ENCODE data around the gene PCK1. TPM values are rescaled to one million over a fixed set of nuclear protein-coding genes. Genes with fewer than 3 reads are reported as not detected.

Gene PCK1
- total RNA-seq, 1 donor from 2014 or later = 51.4 TPM

DNA sequence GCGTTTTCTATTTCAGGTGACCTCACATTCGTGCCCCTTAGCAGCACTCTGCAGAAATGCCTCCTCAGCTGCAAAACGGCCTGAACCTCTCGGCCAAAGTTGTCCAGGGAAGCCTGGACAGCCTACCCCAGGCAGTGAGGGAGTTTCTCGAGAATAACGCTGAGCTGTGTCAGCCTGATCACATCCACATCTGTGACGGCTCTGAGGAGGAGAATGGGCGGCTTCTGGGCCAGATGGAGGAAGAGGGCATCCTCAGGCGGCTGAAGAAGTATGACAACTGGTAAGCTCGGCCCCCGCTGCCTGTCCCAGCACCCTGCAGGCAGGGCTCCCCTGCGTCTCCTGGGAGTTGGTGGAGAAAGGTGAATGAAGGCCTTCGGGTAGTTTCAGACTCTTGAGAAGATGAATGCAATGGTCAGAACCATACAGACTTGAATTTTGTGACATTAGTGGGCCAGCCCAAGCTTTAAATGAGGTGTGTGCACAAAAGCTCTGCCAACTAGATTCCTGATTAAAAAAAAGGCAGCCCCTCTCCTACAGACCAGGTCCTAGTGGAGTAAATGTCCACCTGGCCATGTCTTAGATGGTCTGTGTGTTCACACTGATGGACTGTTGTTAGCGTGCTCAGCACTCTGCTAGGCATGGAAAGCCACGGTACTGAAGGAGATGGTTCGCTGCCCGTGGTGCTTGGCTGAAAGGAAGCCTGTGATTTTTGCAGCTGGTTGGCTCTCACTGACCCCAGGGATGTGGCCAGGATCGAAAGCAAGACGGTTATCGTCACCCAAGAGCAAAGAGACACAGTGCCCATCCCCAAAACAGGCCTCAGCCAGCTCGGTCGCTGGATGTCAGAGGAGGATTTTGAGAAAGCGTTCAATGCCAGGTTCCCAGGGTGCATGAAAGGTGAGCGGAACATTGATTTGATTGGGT, 708 bp downstream of the PCK1 start:
- no peak for DNase-seq

DNA sequence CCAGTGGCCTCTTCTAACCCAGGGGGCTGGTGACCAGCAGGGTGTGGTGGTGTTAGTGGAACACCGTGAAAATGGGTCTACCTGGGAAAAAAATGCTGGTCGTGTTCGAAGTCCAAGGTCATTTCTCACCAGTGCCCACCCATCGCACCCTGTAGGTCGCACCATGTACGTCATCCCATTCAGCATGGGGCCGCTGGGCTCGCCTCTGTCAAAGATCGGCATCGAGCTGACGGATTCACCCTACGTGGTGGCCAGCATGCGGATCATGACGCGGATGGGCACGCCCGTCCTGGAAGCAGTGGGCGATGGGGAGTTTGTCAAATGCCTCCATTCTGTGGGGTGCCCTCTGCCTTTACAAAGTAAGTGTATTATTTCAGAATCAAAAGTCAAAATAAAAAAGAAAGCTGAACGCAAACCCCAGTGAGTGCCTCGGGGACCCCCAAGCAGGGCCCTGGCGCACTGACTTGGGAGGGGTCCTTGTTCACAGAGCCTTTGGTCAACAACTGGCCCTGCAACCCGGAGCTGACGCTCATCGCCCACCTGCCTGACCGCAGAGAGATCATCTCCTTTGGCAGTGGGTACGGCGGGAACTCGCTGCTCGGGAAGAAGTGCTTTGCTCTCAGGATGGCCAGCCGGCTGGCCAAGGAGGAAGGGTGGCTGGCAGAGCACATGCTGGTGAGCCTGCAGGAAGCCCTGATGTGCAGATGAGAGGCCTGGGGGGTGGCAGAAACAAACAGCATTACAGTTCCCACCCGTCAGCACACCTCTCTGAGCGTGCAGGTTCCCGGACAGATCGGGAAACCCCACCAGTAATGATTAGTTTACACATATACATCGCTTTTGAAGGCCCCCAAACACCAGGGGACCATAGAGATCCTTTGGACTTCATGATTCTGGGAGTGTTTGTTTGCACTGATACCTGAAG, 1.9 kb downstream of the PCK1 start:
- DNase-seq = no peak

DNA sequence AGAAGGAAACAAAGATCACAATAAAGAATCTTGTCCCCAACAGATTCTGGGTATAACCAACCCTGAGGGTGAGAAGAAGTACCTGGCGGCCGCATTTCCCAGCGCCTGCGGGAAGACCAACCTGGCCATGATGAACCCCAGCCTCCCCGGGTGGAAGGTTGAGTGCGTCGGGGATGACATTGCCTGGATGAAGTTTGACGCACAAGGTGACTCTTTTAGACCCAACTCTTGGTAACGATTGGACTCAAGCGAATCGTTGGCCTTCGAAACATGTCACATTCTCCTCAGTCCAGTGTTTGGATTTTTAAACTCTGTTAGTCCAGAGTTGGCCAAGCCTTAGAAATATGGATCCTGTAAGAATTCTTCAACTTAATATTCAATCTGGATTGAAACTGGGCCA, 2.6 kb downstream of the PCK1 start:
- no peak for DNase-seq

DNA sequence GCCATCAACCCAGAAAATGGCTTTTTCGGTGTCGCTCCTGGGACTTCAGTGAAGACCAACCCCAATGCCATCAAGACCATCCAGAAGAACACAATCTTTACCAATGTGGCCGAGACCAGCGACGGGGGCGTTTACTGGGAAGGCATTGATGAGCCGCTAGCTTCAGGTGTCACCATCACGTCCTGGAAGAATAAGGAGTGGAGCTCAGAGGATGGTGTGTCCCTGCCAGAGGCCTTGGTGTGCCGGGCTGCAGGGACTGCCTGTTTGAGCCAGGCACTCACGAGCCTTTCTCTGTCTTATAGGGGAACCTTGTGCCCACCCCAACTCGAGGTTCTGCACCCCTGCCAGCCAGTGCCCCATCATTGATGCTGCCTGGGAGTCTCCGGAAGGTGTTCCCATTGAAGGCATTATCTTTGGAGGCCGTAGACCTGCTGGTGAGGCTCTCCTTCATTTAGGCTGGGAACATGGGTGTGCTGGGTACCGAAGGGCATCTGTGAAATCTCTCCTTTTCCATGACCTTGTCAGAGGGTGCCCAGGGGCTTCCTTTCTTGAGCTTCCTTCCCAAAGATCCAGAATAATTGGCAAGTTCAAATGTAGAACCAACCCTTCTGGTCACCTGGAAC, 3.4 kb downstream of the PCK1 start:
- DNase-seq = no peak

DNA sequence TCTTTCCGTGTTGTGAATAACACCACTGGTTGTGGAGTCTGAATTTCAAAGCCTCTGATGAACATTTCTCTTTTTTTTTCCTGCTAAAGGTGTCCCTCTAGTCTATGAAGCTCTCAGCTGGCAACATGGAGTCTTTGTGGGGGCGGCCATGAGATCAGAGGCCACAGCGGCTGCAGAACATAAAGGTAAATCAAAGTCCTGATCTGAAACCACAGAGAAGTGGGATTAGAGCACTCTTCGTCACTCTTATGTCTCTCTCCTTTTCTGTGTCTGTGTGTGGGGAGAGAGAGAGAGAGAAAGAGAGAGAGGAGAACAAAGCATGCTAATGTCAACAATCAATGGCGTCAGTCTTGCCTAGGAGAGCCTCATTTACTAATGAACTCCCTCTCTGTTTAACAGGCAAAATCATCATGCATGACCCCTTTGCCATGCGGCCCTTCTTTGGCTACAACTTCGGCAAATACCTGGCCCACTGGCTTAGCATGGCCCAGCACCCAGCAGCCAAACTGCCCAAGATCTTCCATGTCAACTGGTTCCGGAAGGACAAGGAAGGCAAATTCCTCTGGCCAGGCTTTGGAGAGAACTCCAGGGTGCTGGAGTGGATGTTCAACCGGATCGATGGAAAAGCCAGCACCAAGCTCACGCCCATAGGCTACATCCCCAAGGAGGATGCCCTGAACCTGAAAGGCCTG, 4.2 kb downstream of the PCK1 start:
- DNase-seq = no peak

DNA sequence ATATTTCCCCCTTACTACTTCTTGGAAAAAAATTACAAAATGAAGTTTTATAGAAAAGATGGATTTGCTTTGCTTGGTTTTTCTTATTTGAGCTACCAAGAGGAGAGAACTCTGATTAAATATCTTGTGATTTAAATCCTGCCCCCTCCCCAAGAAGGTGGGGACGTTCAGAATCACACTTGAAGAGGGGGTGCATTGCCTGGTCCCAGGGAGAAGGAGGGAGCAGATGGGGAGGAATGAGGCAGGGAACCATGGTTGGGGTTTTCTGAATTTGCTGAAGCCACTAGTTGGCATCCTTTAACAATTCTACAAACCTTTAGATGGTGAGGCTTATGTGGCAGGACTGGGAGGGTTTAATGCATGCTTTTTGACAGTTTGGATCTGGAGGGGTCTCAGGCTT, 5.5 kb downstream of the PCK1 start:
- DNase-seq = no peak

DNA sequence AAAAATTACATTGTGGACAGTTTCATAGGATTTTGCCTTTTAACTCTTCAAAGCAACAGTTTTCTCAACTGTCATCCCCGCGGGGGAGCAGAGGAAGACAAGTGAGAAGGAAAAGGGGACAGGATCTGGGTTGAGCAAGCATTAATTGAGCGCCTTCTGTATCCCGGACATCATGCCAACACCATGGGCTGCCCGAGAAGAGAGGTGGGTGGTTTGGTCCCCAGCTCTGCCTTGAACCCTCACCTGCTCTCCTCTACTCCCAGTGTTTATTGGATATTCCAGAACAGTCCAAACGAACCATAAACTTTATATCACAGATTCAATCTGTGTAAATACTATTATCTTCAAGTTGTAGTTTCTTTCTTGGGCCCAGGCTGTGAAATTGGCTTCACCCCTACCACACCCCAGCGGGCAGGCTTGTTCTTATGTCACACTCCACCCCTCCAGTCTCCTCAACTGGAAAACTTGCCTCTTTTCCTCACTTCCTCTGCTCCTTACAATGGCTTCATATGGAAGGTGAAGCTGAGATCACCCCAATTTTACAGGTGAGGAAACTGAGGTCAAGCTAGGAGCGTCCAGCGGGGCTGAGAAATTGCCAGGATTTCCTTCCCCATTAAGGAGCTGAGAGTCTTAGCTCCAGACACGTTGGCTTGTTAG, 6.0 kb downstream of the PCK1 start:
- no peak for DNase-seq

DNA sequence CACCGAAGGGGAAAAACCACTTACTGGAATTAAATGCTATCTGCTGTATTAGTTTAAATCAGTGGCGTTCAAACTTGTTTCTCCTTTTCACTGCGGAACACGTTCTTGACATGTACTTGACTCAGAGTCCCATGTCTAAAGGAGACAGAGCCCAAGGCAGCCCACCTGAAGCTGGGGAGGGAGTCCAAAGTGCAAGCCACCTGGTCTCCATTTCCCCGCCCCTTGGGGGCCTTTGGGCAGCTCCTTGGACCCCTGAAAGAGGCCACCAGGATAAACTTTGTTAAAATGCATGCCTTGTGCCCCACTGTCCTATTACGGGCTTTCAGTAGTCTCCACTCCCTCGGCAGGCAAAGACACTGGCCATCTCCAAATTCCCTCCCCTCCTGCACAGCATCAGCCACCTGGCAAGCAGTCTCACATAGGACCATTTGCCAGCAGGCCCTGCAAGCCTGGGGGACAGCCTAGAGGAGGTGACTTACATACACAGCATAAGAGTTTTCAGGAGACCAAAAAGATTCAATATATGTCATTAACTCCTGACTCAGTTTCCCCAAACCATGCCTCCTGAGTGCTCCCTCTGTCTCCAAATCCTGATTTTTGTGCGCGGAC, 6.7 kb downstream of the PCK1 start:
- DNase-seq = no peak

DNA sequence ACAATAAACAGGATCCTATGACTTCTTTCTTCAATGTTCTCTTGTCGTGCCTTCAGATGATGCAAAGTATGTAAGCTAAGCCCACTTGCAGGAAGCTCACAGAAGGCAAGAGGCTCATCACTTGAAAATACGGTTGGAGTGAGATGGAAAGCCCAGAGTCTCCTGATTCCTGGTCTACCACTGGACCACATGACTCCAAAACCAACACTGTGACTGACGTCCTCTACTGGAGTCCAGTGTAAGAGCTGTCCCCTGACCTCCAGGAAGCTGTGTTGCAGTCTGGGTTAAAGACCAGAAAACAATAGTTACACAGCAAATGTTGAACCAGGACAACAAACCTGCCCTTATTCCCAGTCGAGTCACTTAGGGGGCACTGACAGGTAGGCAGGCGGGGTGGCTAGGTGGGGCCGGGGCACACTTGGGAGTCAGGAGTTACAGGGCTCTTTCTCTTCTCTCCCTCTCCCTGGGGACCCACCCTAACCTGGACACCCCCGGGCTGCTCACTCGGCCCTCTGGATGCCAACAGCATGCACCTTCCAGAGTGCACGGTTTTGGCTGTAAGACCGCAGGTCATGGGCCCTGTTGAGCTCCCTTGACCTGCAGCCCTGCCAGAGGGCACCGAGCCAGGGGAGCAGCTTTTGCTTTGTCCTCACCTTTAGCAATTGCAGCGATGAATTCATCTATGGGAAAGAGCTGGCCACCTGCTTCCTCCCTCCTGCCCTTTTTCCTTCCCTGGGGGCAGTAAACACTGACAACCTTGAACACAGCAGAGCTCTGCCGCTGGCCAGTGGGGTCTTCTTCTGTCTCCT, 7.4 kb downstream of the PCK1 start:
- DNase-seq = no peak

DNA sequence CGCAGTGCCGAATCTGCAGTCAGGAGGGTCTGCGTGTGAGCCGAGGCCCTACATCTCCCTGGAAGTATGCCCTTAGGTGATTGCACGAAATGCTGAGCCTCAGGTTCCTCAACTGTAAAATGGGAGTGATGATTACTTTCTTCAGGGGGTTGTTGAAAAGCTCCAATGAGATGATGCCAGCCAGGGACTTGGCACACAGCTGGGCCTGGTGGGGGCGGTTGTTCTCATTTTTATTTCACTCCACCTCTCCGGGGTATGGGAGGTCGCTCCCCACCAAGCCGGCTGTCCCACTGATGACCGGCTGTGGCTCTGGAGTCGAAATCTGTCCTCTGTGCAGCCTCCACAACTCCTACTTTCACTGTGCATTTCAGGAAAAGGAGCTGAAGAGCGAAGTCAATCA, 8.1 kb downstream of the PCK1 start:
- no peak for DNase-seq

DNA sequence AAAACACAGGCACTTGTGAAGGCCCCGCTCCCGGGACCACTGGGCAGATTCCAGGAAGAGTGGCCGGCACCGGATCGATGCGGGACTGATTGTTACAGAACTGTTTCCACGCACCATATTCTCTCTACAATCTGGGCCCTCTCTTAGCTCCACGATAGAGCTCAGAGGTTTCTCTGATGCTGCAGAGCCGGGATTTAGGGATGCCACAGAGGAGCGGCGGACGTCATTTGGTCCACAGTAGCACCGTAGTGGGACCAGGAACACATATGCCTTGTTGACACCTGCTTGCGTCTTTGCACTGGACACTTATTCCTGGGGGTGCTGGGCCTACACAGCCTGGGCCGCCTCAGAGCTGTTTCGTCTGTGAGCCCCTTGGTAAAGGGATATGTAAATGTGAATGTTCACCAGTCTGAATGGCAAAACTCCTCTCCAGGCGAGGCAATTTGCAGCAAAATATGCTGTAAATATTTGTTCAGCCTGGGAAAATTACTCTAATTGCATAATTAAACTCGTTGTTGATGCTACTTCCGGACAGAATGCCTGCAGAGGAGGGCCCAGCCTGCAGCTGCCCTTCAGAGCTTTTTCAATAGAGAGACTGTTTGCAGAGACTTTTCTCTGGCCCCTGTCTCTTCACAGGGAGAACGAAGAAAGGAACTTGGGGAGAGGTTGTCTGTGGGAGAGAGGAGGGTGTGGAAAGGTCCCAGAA, 9.4 kb downstream of the PCK1 start:
- no peak for DNase-seq

DNA sequence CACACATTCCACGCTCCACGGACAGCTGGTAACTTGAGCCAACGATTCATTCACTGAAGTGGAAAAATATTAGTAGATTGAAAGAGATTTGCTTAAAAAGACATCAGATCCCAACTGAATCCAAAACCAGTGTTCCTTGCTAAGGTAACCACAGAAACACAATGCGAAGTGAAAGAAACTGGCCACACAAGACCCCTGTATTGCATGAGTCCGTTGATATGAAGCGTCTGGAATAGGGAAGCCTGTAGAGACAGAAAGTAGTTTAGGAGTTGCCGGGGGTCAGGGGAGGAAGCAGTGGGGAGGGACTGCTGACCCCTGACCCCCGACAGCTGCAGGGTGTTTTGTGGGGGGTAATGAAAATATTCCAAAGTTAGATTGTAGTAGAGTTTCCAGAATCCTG, 10.0 kb downstream of the PCK1 start:
- no peak for DNase-seq

DNA sequence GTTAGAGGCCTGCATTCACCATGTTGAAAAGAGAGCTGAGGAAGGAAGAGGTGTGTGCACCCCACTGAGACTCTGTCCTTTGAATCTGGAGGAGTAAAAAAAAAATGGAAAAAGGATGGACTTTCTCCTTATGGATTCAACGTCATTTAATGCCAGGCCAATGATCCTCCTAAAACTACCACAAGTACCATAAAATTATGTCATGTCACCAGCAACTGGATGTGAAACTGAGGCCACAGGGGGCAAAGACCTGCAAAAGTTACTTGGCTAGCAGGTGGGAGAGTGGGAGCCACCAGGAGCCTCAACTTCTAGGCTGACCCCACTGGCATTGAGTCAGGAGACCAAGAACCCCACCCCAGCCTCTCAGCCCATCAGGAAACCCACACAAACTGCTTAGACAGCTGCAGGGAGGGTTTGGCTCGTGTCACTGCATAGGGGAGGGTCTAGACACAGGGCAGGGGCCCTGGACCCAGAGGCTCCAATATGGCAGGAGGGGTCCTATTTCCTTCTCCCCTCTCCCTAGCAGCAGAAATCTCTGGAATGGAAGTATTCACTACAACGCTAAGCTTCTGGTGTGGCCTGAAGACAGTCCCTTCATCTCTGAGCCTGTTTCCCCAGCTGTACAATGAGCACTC, 11.0 kb downstream of the PCK1 start:
- no peak for DNase-seq

DNA sequence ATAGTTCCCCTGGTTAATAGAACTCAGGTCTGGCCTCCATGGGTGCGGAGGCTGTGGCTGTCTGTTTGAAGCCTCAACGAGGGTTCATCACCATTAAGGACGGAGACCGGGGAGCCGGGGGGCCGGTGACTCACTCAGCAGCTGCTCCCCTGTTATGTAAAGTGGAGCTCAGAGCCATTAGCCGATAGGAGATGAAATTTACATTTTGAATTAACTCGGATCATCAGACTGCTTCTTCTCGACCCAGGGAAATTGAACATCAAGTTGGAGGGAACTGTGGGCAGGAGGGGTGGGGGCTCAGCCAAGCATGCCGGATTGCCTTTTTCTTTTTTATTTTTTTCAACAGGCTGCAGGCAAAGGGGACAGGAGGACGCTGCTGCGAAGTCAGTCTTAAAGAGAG, 12.3 kb downstream of the PCK1 start:
- no peak for DNase-seq

DNA sequence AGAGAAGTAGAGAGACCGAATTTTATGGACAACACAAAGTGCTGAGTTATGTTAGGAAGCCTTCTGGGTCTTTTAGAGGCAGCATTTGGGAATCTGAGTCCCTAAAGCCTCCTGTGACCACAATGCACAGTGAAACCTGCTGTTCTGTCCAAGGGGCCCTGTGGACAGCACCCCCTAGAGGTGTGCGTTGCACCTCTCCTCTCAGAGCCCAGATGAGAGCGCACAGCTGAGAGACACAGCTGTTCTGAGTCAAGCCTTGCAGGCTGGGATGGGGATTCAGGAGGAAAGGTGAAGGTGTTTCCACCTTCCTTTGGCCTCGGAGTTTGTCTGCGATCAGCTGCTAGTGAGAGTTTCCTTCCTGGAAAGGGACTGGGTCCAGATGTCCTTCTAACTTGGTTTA, 13.0 kb downstream of the PCK1 start:
- no peak for DNase-seq

DNA sequence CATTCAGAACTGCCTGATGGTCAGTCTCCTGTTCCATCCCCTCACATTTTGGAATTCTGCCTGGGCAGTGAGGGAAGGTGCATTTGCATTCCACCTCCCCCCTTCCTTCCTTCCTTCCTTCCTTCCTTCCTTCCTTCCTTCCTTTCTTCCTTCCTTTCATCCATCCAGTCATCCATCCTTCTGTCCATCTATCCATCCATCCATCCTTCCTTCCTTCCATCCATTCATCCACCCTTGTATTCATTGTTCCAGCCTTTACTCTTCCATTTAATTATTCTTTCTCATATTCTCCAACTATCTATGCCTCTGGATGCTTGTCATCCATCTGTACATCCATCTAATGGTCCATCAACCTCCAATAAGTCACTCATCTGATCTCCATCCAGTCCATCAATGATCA, 14.0 kb downstream of the PCK1 start:
- DNase-seq = no peak

DNA sequence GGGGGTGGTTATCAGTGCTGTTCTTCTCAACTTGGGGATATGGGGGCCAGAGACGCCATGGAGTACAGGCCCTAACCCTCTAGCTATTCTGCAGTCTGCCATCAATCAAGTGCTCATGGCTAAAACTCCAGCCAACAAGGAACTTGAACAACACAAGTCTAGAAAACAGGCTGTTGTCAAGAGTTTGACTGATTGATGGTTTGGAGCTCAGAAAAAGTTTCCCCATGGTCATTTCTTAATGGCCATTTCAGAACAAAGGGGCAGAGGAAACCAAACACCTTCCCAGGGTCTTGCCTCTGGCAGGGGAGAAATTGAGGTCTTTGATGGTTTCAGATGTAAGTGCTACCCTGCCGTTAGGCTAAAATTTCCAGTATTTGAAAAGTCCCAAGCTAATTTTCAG, 15.1 kb downstream of the PCK1 start:
- no peak for DNase-seq

DNA sequence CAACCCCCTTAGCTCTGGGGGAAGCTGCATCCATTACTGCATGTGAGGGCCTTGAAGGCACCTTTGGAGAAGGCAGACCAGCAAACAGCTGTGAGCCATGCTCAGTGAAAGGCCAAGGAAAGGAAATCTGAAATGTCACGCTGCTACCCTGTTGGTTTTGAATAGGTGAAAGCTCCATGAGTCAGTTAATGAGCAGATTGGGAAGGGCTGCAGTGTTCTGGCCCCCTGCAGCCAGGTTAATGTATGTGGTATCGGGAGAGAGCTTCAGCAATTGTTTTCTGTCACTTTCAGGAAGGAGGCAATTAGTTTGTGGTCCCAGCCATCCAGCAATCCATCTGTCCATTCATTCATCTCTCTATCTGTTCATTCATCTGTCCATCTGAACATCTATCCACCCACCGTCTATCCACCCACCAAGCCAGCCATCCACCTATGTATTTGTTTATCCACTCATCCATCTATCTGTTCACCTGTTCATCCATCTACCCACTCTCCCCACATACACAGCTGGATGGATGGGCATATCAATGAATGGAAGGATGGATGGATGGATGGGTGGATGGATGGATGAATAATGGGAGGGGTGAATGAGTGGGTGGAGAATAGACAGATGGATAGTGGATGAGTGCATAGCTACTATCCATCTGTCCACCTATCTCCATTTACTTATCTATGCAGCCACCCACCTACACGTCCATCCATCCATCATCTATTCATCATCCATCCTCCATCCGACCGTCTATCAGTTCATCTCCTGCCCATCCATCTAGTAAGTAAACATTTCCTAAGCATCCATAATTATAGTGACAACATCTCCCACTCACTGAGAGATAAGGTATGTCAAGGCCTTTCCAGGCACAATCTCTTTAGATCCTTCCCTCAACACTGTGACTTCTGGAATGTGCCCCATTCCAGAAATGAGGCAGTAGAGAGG, 16.0 kb downstream of the PCK1 start:
- DNase-seq = no peak

Measured in skin of body (tissue), 2 donors.